H9 (cell line): ENCODE results near the gene SLC17A5. TPM values are rescaled to one million over a fixed set of nuclear protein-coding genes. Genes with fewer than 3 reads are reported as not detected.

Source experiments
- DNase-seq: peaks from one replicate; pipeline ENCODE4 v3.0.0-alpha.2; 2017
- H2AFZ ChIP-seq: one replicate; pipeline ENCODE4 v1.6.1; 2013; ENCODE audit warnings: mild to moderate bottlenecking, low read length, control low read depth, moderate library complexity
- H2AK5ac ChIP-seq: 2 replicates; pipeline ENCODE4 v1.6.1; 2013; ENCODE audit warnings: low read length, control low read depth, mixed read lengths; ENCODE audit not compliant: insufficient read length
- H2BK120ac ChIP-seq: one replicate; pipeline ENCODE4 v1.6.1; 2013; ENCODE audit warnings: low read depth, mild to moderate bottlenecking, low read length, control low read depth, inconsistent platforms; ENCODE audit not compliant: poor library complexity, severe bottlenecking
- H2BK12ac ChIP-seq: 2 replicates; pipeline ENCODE4 v1.6.1; 2013; ENCODE audit warnings: low read length, control low read depth, mixed read lengths, low read depth; ENCODE audit not compliant: insufficient read length
- H2BK15ac ChIP-seq: 2 replicates; pipeline ENCODE4 v1.6.1; 2013; ENCODE audit warnings: low read depth, low read length, control low read depth
- H2BK20ac ChIP-seq: one replicate; pipeline ENCODE4 v1.6.1; 2013; ENCODE audit warnings: low read depth, mild to moderate bottlenecking, low read length, control low read depth, inconsistent platforms; ENCODE audit not compliant: poor library complexity, severe bottlenecking
- H2BK5ac ChIP-seq: 2 replicates; pipeline ENCODE4 v1.6.1; 2013; ENCODE audit warnings: low read length, control low read depth, mixed read lengths; ENCODE audit not compliant: insufficient read length
- H3K14ac ChIP-seq: 2 replicates; pipeline ENCODE4 v1.6.1; 2013; ENCODE audit warnings: low read length, control low read depth; ENCODE audit not compliant: insufficient read depth
- H3K18ac ChIP-seq: 2 replicates; pipeline ENCODE4 v1.6.1; 2013; ENCODE audit warnings: low read depth, mild to moderate bottlenecking, mixed read lengths, low read length, control low read depth; ENCODE audit not compliant: insufficient read length
- H3K23ac ChIP-seq: 2 replicates; pipeline ENCODE4 v1.6.1; 2013; ENCODE audit warnings: low read length, control low read depth, mixed read lengths, low read depth; ENCODE audit not compliant: insufficient read length
- H3K23me2 ChIP-seq: 2 replicates; pipeline ENCODE4 v1.6.1; 2013; ENCODE audit warnings: low read depth, mild to moderate bottlenecking, mixed read lengths, low read length, control low read depth; ENCODE audit not compliant: insufficient read length, poor library complexity, severe bottlenecking
- H3K27ac ChIP-seq: 2 replicates; pipeline ENCODE4 v1.5.1; 2013; ENCODE audit warnings: low read length, control low read depth, mixed read lengths, low read depth; ENCODE audit not compliant: insufficient read length
- H3K27me3 ChIP-seq: 2 replicates; pipeline ENCODE4 v1.6.1; 2013; ENCODE audit warnings: low read length, control low read depth, inconsistent platforms; ENCODE audit not compliant: insufficient read depth
- H3K4ac ChIP-seq: 2 replicates; pipeline ENCODE4 v1.6.1; 2013; ENCODE audit warnings: low read depth, mild to moderate bottlenecking, control low read depth, inconsistent platforms, low read length, moderate library complexity
- H3K4me1 ChIP-seq: 2 replicates; pipeline ENCODE4 v1.6.1; 2013; ENCODE audit warnings: low read length, control low read depth, inconsistent platforms; ENCODE audit not compliant: insufficient read depth
- H3K4me2 ChIP-seq: 2 replicates; pipeline ENCODE4 v1.6.1; 2013; ENCODE audit warnings: low read length, control low read depth, mixed read lengths; ENCODE audit not compliant: insufficient read length, insufficient read depth
- H3K56ac ChIP-seq: 2 replicates; pipeline ENCODE4 v1.6.1; 2013; ENCODE audit warnings: low read depth, mild to moderate bottlenecking, mixed read lengths, low read length, control low read depth; ENCODE audit not compliant: insufficient read length
- H3K79me1 ChIP-seq: 2 replicates; pipeline ENCODE4 v1.6.1; 2013; ENCODE audit warnings: low read depth, mild to moderate bottlenecking, moderate library complexity, low read length, control low read depth, inconsistent platforms; ENCODE audit not compliant: insufficient read depth, poor library complexity, severe bottlenecking
- H3K79me2 ChIP-seq: 2 replicates; pipeline ENCODE4 v1.6.1; 2013; ENCODE audit warnings: low read length, control low read depth, inconsistent platforms; ENCODE audit not compliant: insufficient read depth
- H3K9ac ChIP-seq: 2 replicates; pipeline ENCODE4 v1.6.1; 2013; ENCODE audit warnings: low read length, control low read depth, mixed read lengths; ENCODE audit not compliant: insufficient read length; ENCODE audit errors: extremely low read depth
- H3K9me3 ChIP-seq: one replicate; pipeline ENCODE4 v1.6.1; 2013; ENCODE audit warnings: low read depth, low read length, inconsistent platforms; ENCODE audit not compliant: control insufficient read depth
- H3T11ph ChIP-seq: one replicate; pipeline ENCODE4 v1.6.1; 2013; ENCODE audit warnings: mild to moderate bottlenecking, low read length, control low read depth, inconsistent platforms
- H4K20me1 ChIP-seq: one replicate; pipeline ENCODE4 v1.6.1; 2013; ENCODE audit not compliant: control insufficient read depth, insufficient read length, insufficient read depth
- H4K5ac ChIP-seq: 2 replicates; pipeline ENCODE4 v1.6.1; 2013; ENCODE audit warnings: low read depth, mild to moderate bottlenecking, mixed read lengths, low read length, control low read depth; ENCODE audit not compliant: insufficient read length
- H4K8ac ChIP-seq: replicated peaks from 2 replicates; pipeline ENCODE4 v1.6.1; 2013; ENCODE audit warnings: low read length, control low read depth, mixed read lengths, low read depth; ENCODE audit not compliant: insufficient read length
- H4K91ac ChIP-seq: 2 replicates; pipeline ENCODE4 v1.6.1; 2013; ENCODE audit warnings: low read depth, mild to moderate bottlenecking, moderate library complexity, mixed read lengths, low read length, control low read depth; ENCODE audit not compliant: insufficient read length
- H3K27ac Mint-ChIP-seq, 3 experiments: 2 replicates in 2 of 3; 3 replicates in 1 of 3; pipeline ENCODE4 v1.8.0; 2020 to 2021; ENCODE audit warnings: mixed read lengths in 3 of 3, mild to moderate bottlenecking in 1 of 3, moderate library complexity in 1 of 3
- H3K27me3 Mint-ChIP-seq: 2 replicates; pipeline ENCODE4 v1.8.0; 2021; ENCODE audit warnings: low read depth, mild to moderate bottlenecking, moderate library complexity, mixed read lengths
- H3K36me3 Mint-ChIP-seq, 3 experiments: 2 replicates in 2 of 3; 3 replicates in 1 of 3; pipeline ENCODE4 v1.8.0; 2020 to 2021; ENCODE audit warnings: low read depth in 3 of 3, mixed read lengths in 3 of 3; ENCODE audit not compliant: insufficient read depth in 1 of 3
- H3K4me1 Mint-ChIP-seq, 2 experiments: 2 replicates each; pipeline ENCODE4 v1.8.0; 2020; ENCODE audit warnings: mixed read lengths in 2 of 2
- H3K4me3 Mint-ChIP-seq, 2 experiments: 2 replicates in 1 of 2; 3 replicates in 1 of 2; pipeline ENCODE4 v1.8.0; 2020 to 2021; ENCODE audit warnings: mild to moderate bottlenecking in 2 of 2, mixed read lengths in 2 of 2, moderate library complexity in 1 of 2
- H3K9me3 Mint-ChIP-seq, 2 experiments: 2 replicates in 1 of 2; 3 replicates in 1 of 2; pipeline ENCODE4 v1.8.0; 2020; ENCODE audit warnings: mild to moderate bottlenecking in 2 of 2, mixed read lengths in 2 of 2, moderate library complexity in 1 of 2
- CTCF ChIP-seq: fragments of 200-600 bp; sonication (generic); conservative IDR thresholded peaks from 3 replicates; pipeline ENCODE4 v1.8.0; 2021; ENCODE audit warnings: antibody characterized with exemption, mild to moderate bottlenecking
- WGBS: extraction: QIAGEN DNeasy Blood & Tissue Kit; methylation state at CpG from one replicate; pipeline ENCODE4 v1.1.7; 2013; ENCODE audit warnings: missing lambda C conversion rate, low lambda C conversion rate, mixed read lengths; ENCODE audit not compliant: insufficient read length; ENCODE audit errors: extremely low coverage; 5-methylcytosine and 5-hydroxymethylcytosine counted together
- total RNA-seq: library from RNA; stranded (reverse); gene quantifications from 2 replicates; pipeline ENCODE4 v1.2.1, GENCODE V29; 2021

Gene SLC17A5
- total RNA-seq, 1 experiment from 2014 or later, result 8.9 TPM

- Histone ChIP-seq H3K18ac (no peak overlapping the region), H2BK15ac (no peak overlapping the region), H2AFZ (no peak overlapping the region), H3K27me3 (no peaks in the 10 kb centered on the region), H4K20me1 (no peaks in the 10 kb centered on the region), H3K56ac (no peak overlapping the region), H3K79me1 (no peaks in the 10 kb centered on the region), H4K91ac (no peak overlapping the region), H3K4me2 (no peak overlapping the region), H3K23me2 (no peaks in the 10 kb centered on the region), H2AK5ac (no peak overlapping the region), H3K9me3 (no peaks in the 10 kb centered on the region), H3K23ac (no peak overlapping the region), H2BK5ac (no peak overlapping the region), H4K8ac (no peak overlapping the region), H3T11ph (no peak overlapping the region), H3K4me1 (no peaks in the 10 kb centered on the region), H3K79me2 (no peaks in the 10 kb centered on the region), H3K14ac (no peak overlapping the region), H2BK20ac (no peak overlapping the region), H3K27ac (no peak overlapping the region), H2BK120ac (no peak overlapping the region), H2BK12ac (no peak overlapping the region), H4K5ac (no peak overlapping the region), H3K9ac (no peak overlapping the region), H3K4ac (no peak overlapping the region)
- Mint-ChIP-seq H3K36me3 (peaks cover 2 to 31% (median 14%) of the 10 kb centered on the region in 3 experiments; a peak in 6 of 7 replicates), H3K27me3 (no peaks in the 10 kb centered on the region), H3K9me3 (no peaks in the 10 kb centered on the region), H3K4me1 (no peaks in the 10 kb centered on the region), H3K27ac (no peak overlapping the region), H3K4me3 (no peak overlapping the region)
- no peak for TF ChIP-seq CTCF
- no peak for DNase-seq
- WGBS, result no CpG with 5 or more reads among the region's 2 CpGs
These were observed 16.4 kb downstream of the SLC17A5 start for GRCh38 chr6:73637404-73637803.
